Activated CD4-positive, CD25-positive, alpha-beta regulatory T cell treated with anti-CD3 and anti-CD28 coated beads, Interleukin-2, amount 50 U/mL, for 72 hours (primary cell): Measurements from ENCODE around the gene SPPL2B.

Experiments used
- DNase-seq: peaks from one replicate; pipeline ENCODE4 v3.0.0; 2021

Gene SPPL2B

GRCh38 chr19:2324220-2324948 lies 4.1 kb upstream of the SPPL2B start:
- DNase-seq: no peak

DNA sequence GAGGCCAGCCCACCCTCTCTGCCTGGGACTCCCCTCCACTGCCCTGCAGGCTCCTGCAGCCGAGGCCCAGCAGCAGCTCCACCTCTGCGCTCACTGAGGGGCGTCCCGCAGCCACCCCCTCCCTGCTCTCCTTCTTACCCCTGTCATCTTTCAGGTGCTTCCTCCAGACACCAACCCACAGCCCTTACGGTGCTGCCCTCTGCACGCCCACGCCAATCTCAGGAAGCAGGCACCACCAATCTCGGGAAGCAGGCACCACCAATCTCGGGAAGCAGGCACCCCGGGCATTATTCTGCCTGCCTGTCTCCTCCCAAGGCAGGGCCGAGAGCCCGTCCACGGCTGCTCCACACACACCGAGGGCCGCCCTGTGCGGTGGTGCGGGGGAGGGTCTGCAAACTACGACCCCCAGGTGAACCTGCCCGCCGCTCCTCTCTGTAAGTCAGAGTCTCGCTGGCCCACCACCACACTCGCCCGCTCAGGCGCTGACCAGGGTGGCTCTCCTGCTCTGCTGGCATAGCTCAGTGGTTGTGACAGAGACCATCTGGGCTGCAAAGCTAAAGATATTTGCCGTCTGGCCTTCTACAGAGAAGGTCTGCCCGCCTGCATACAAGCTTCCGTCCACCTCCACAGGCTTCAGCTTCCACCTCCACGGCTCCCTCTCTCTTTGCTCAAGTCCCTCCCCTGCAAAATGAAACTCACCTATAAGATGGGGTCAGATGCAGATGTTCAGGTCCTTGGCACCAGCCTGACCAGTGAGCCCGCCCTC lies 3.0 kb upstream of the SPPL2B start:
- no peak for DNase-seq

GRCh38 chr19:2326699-2327360 lies 1.7 kb upstream of the SPPL2B start:
- DNase-seq: no peak

DNA sequence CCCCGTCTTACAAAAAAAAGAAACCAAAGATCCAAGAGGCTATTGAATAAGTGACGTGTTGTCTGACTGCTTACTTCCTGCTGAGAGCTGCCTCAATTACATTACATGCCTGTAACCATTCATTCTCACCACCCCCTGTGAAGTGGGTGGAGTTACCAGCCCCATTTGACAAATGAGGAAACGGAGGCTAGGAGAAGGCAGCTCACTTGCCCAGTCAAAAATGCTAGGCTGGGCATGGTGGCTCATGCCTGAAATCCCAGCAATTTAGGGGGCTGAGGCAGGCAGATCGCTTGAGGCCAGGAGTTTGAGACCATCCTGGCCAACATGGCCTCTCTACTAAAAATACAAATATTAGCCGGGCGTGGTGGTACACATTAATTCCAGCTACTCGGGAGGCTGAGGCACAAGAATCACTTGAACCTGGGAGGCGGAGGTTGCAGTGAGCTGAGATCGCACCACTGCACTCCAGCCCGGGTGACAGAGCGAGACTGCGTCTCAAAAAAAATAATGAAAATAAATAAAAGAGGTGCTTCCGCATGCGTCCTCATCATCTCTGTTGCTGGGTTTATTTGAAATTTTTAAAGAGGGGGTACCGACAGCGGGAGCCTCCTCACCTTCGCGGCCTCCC lies 597 bp upstream of the SPPL2B start:
- peak; percentile 43 for DNase-seq

DNA sequence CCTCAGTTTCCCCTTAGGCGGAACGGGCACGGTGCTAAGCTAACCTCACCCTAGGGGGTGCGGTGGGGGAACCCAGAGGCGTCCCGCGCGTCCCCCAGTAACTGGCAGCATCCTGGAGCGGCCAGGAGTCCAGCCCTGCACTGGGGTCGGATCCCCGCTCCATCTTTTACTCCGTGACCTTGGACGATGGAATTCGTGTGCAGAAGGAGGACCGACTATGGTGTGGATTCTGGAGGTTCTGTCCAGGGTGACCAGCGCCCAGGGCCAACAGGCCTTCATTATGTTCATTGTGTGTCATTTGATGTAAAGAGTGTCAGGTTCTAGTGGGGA lies 630 bp downstream of the SPPL2B start:
- DNase-seq: no peak

GRCh38 chr19:2329501-2329916 lies 1.0 kb downstream of the SPPL2B start:
- DNase-seq: no peak

DNA sequence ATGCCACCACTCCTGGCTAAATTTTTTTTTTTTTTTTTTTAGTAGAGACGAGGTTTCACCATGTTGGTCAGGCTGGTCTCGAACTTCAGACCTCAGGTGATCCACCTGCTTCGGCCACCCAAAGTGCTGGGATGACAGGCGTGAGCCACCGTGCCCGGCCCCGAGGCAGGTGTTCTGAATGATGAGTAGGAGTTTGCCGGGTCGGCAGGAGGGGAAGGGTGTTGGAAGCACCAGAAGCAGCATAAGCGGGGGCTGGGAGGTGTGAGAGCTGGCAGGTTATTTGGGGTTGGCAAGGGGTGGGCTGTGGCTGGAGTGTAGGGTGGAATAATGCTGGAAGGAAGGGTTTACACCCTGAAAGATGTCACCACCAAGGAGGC lies 1.8 kb downstream of the SPPL2B start:
- DNase-seq: no peak

DNA sequence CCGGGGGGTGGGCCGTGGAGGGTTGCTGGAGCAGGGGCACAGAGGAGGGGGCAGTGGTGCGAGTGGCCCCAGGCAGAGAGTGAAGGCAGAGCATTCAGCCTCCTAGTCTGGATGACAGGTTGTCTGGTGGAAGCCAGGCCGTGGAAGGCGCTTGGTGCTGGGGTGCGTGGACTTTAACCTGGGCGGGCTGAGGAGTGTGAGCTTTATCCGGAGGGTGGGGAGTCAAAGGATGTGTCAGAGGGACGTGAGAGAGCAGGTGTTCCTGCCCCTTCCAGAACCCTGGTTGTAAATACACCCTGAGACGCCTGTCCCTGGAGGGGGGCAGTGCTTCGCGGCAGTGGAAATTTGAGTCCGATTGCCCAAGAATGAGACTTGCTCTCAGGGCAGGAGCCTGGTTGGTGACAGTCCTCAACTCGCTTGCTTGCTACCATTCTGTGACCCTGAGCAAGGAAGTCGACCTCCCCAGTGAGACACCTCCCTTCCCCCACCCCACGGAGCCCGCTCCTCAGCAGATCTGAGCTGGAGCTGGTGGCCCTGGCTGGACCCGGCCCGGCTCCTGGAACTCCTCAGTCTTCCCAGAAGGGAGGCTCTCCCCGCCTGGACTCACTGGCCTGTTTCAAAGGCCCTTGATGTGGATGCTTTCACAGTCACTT lies 2.3 kb downstream of the SPPL2B start:
- DNase-seq: no peak

DNA sequence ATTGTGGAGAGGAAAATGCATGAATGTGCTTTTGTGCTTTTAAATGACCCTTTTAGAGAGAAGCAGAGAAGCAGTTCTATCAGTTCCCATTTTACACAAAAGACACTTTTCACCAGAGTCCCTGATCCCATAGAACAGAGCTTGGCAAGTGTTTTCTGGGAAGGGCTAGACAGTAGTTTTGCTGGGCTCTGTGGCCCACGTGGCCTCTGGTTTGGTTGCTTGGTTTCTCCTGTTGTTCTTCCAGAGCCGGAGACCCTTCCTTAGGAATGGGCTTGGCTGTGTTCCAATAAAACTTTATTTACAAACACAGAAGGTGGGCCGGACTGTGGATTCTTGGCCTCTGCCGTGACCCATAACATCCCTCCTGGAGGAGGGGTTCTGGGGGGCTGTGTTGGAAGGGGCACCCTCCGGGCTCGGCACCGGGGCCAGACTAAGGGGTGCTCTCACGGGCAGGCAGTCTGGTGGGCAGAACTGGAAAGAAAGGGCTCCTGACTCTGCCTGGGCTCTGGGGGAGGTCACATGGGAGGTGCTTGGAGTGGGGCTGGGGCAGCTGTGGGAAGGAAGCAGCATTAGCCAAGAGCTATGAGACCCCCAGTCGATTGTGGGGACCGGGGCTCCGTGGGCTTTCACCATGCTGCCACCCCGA lies 3.2 kb downstream of the SPPL2B start:
- DNase-seq: no peak

DNA sequence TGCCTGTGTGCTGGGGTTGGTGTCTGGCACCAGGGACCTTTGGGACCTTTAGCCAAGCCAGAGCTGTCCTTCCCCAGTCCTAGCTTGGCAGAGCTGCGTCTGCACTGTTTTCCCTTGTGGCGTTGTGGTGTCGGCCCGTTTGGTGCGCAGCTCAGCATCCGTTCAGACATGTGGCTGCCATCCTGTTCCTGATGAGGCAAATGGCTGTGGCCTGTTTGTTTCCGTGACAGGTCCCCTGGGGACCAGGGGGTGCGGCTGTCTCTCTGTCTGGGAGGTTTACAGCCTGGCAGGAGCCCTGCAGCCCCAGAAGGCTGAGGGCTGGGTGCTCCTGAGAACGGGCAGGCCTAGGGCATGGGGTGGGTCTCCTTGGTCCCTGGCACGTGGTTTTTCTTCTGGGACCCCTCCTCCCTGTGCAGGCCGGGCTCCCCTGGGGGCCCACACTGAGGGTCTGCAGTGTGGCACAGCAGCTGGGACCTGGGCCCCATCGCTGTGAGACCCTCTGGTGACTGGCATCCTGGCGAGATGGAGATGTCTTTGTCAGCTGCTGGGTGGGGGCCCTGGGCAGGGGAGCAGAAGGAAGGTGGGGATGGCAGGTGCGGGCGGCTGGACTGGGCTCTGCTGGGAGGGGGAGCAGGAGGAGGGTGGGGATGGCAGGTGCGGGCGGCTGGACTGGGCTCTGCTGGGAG lies 4.0 kb downstream of the SPPL2B start:
- no peak for DNase-seq

GRCh38 chr19:2333027-2333806 lies 4.7 kb downstream of the SPPL2B start:
- no peak for DNase-seq

GRCh38 chr19:2333807-2334211 lies 5.3 kb downstream of the SPPL2B start:
- DNase-seq: no peak

DNA sequence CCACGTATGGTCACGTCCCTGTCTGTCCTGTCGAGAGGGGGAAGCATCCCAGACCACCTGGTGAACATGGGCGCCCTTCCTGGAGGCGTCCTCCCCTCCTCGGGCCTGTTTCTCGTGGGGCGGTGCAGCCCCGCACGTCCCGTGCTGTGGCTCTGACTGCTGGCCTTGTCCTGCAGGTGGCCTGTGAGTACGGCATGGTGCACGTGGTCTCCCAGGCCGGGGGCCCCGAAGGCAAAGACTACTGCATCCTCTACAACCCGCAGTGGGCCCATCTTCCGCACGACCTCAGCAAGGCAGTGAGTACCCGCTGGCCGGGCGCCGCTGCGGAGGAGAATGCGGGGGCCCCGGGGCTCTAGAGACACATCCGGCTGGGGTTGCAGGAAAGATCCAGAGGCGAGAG lies 5.9 kb downstream of the SPPL2B start:
- DNase-seq: no peak

GRCh38 chr19:2334986-2335846 lies 6.7 kb downstream of the SPPL2B start:
- no peak for DNase-seq

- DNase-seq: no peak
Measured at GRCh38 chr19:2335848-2336247, 7.4 kb downstream of the SPPL2B start.

- DNase-seq: no peak
Measured at GRCh38 chr19:2336528-2337328, 8.2 kb downstream of the SPPL2B start.

DNA sequence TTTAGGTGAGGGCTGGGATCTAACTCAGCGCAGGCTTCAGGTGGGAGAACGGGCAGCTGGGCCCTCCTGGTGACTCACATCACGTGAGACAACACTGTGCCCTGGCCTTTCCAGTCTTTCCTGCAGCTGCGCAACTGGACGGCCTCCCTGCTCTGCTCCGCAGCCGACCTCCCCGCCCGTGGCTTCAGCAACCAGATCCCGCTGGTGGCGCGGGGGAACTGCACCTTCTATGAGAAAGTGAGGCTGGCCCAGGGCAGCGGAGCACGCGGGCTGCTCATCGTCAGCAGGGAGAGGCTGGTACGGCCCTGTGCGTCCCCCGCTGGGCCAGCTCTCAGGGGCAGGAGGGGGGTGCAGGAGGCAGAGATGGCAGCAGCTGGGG lies 8.8 kb downstream of the SPPL2B start:
- DNase-seq: no peak

- no peak for DNase-seq
Measured at GRCh38 chr19:2338055-2338615, 9.7 kb downstream of the SPPL2B start.
